ENCODE measurements around the gene FKBP14. TPM values are rescaled to one million over a fixed set of nuclear protein-coding genes. Genes with fewer than 3 reads are reported as not detected.

The FKBP14 gene
- total RNA-seq (2014; rRNA removed; shearing (Covaris generic)): 42.9 and 43.3 TPM in 2 replicates
- polyA plus RNA-seq (2015; cell fraction: cytosol; rRNA removed): 31.0 and 34.5 TPM in 2 replicates
- 26.9 and 38.9 TPM in 2 replicates for polyA plus RNA-seq (2015; cell fraction: nucleus; rRNA removed)

GRCh38 chr7:30026229-30027064 is at the start of gene FKBP14:
FKBP14 (minus strand) TSS chr7:30026702; CDS start chr7:30026508, 194 bp downstream.
- DNase-seq (ENCODE audit: low read depth, low spot score): peak; percentile 100
- in situ Hi-C loops (cut with HindIII; ENCODE audit: low pct_unique_long_range_greater_than_20kb, low sequenced_read_pairs): no loop called here

- peak; percentile 69 for DNase-seq (ENCODE audit: low read depth, low spot score)
- in situ Hi-C loops (cut with HindIII; ENCODE audit: low pct_unique_long_range_greater_than_20kb, low sequenced_read_pairs): no loop called here
Measured at GRCh38 chr7:30074422-30075030, 48.0 kb upstream of the FKBP14 start.

- in situ Hi-C loops (cut with HindIII; ENCODE audit: low pct_unique_long_range_greater_than_20kb, low sequenced_read_pairs): no loop called here
- DNase-seq (ENCODE audit: low read depth, low spot score): no peak
Measured at GRCh38 chr7:30072735-30073134, 46.2 kb upstream of the FKBP14 start.

- DNase-seq (ENCODE audit: low read depth, low spot score): no peak
- in situ Hi-C loops (cut with HindIII; ENCODE audit: low pct_unique_long_range_greater_than_20kb, low sequenced_read_pairs): no loop called here
Measured at GRCh38 chr7:30070052-30070451, 43.5 kb upstream of the FKBP14 start.

GRCh38 chr7:30069096-30069867 is 42.8 kb upstream of the FKBP14 start:
- in situ Hi-C loops (cut with HindIII; ENCODE audit: low pct_unique_long_range_greater_than_20kb, low sequenced_read_pairs): no loop called here
- DNase-seq (ENCODE audit: low read depth, low spot score): no peak

GRCh38 chr7:30068117-30068516 is 41.6 kb upstream of the FKBP14 start:
- in situ Hi-C loops (cut with HindIII; ENCODE audit: low pct_unique_long_range_greater_than_20kb, low sequenced_read_pairs): no loop called here
- DNase-seq (ENCODE audit: low read depth, low spot score): no peak

- no peak for DNase-seq (ENCODE audit: low read depth, low spot score)
- in situ Hi-C loops (cut with HindIII; ENCODE audit: low pct_unique_long_range_greater_than_20kb, low sequenced_read_pairs): no loop called here
Measured at GRCh38 chr7:30066687-30067086, 40.2 kb upstream of the FKBP14 start.

GRCh38 chr7:30065746-30066145 is 39.2 kb upstream of the FKBP14 start:
- DNase-seq (ENCODE audit: low read depth, low spot score): no peak
- in situ Hi-C loops (cut with HindIII; ENCODE audit: low pct_unique_long_range_greater_than_20kb, low sequenced_read_pairs): no loop called here

- in situ Hi-C loops (cut with HindIII; ENCODE audit: low pct_unique_long_range_greater_than_20kb, low sequenced_read_pairs): loop anchor here (5.0 kb wide), 1 partner anchor 50 kb away; no protein-coding TSS in a partner anchor
- DNase-seq (ENCODE audit: low read depth, low spot score): peak; percentile 71
Measured at GRCh38 chr7:30062587-30062986, 36.1 kb upstream of the FKBP14 start.

GRCh38 chr7:30061786-30062185 is 35.3 kb upstream of the FKBP14 start:
- in situ Hi-C loops (cut with HindIII; ENCODE audit: low pct_unique_long_range_greater_than_20kb, low sequenced_read_pairs): loop anchor here (5.0 kb wide), 1 partner anchor 49 kb away; no protein-coding TSS in a partner anchor

GRCh38 chr7:30057741-30058140 is 31.2 kb upstream of the FKBP14 start:
- in situ Hi-C loops (cut with HindIII; ENCODE audit: low pct_unique_long_range_greater_than_20kb, low sequenced_read_pairs): no loop called here
- no peak for DNase-seq (ENCODE audit: low read depth, low spot score)

More at GRCh38 chr7:30061786-30062185, 35.3 kb upstream of the FKBP14 start:
- peak; percentile 70 for DNase-seq (ENCODE audit: low read depth, low spot score)

GRCh38 chr7:30053068-30053467 is 26.6 kb upstream of the FKBP14 start:
- no peak for DNase-seq (ENCODE audit: low read depth, low spot score)
- in situ Hi-C loops (cut with HindIII; ENCODE audit: low pct_unique_long_range_greater_than_20kb, low sequenced_read_pairs): no loop called here

- DNase-seq (ENCODE audit: low read depth, low spot score): no peak
- in situ Hi-C loops (cut with HindIII; ENCODE audit: low pct_unique_long_range_greater_than_20kb, low sequenced_read_pairs): no loop called here
Measured at GRCh38 chr7:30049173-30049572, 22.7 kb upstream of the FKBP14 start.

GRCh38 chr7:30048582-30048981 is 22.1 kb upstream of the FKBP14 start:
- no peak for DNase-seq (ENCODE audit: low read depth, low spot score)
- in situ Hi-C loops (cut with HindIII; ENCODE audit: low pct_unique_long_range_greater_than_20kb, low sequenced_read_pairs): no loop called here

GRCh38 chr7:30047124-30047523 is 20.6 kb upstream of the FKBP14 start:
- in situ Hi-C loops (cut with HindIII; ENCODE audit: low pct_unique_long_range_greater_than_20kb, low sequenced_read_pairs): no loop called here
- DNase-seq (ENCODE audit: low read depth, low spot score): no peak

GRCh38 chr7:30046127-30046770 is 19.7 kb upstream of the FKBP14 start:
- no peak for DNase-seq (ENCODE audit: low read depth, low spot score)
- in situ Hi-C loops (cut with HindIII; ENCODE audit: low pct_unique_long_range_greater_than_20kb, low sequenced_read_pairs): no loop called here

GRCh38 chr7:30041526-30042269 is 15.2 kb upstream of the FKBP14 start:
- in situ Hi-C loops (cut with HindIII; ENCODE audit: low pct_unique_long_range_greater_than_20kb, low sequenced_read_pairs): no loop called here

More at GRCh38 chr7:30041526-30042269, 15.2 kb upstream of the FKBP14 start:
- DNase-seq (ENCODE audit: low read depth, low spot score): no peak

All from SK-MEL-5 (cell line).